DND-41 (cell line): ENCODE results near the gene CCDC78.

Experiments used
- EZH2 ChIP-seq: IDR thresholded peaks from 3 replicates; pipeline ENCODE4 v1.6.1; 2012; ENCODE audit warnings: borderline replicate concordance, low read depth, mild to moderate bottlenecking, moderate library complexity, low read length, inconsistent platforms; ENCODE audit not compliant: severe bottlenecking
- TF ChIP-seq, protein P1 (sequence below): IDR thresholded peaks from 2 replicates; pipeline ENCODE4 v1.5.1; 2012; ENCODE audit warnings: borderline replicate concordance, low read length, moderate library complexity, mild to moderate bottlenecking; ENCODE audit not compliant: poor library complexity, severe bottlenecking; ENCODE audit errors: extremely low read depth

DNA sequence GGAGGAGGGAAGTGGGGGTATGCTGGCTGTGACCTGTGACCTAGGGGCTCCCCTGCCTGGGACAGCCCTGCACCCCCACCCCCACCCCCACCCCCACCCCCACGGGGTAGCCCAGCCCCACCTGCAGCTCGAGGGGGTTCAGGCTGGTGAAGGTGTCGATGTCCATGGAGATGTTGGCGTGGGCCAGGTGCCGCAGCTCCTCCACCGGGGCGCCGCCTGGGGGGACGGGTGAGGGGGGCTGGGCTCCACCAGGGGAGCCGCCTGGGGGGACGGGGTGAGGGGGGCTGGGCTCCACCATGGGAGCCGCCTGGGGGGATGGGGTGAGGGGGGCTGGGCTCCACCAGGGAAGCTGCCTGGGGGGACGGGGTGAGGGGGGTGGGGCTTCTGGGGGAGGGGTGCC is 44.2 kb upstream of the CCDC78 start:
- TF ChIP-seq, protein P1, sequence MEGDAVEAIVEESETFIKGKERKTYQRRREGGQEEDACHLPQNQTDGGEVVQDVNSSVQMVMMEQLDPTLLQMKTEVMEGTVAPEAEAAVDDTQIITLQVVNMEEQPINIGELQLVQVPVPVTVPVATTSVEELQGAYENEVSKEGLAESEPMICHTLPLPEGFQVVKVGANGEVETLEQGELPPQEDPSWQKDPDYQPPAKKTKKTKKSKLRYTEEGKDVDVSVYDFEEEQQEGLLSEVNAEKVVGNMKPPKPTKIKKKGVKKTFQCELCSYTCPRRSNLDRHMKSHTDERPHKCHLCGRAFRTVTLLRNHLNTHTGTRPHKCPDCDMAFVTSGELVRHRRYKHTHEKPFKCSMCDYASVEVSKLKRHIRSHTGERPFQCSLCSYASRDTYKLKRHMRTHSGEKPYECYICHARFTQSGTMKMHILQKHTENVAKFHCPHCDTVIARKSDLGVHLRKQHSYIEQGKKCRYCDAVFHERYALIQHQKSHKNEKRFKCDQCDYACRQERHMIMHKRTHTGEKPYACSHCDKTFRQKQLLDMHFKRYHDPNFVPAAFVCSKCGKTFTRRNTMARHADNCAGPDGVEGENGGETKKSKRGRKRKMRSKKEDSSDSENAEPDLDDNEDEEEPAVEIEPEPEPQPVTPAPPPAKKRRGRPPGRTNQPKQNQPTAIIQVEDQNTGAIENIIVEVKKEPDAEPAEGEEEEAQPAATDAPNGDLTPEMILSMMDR = no peak
- TF ChIP-seq EZH2 = no peak
